CD4-positive, alpha-beta T cell (primary cell): Measurements from ENCODE around the gene CERS6. TPM values are rescaled to one million over a fixed set of nuclear protein-coding genes. Genes with fewer than 3 reads are reported as not detected.

ENCODE experiments used
- ATAC-seq: fragments of 200-7000 bp; cut with Tn5 transposase; one replicate; pipeline ENCODE4 v1.10.0; 2022; ENCODE audit warnings: mild to moderate bottlenecking; ENCODE audit not compliant: poor library complexity
- CTCF ChIA-PET: fragments of 350-600 bp; sonication (Branson Sonifier 250); formaldehyde crosslinking; loops from one replicate; lab custom pipeline; 2021; ENCODE audit warnings: antibody characterized with exemption, inconsistent platforms; lab: Charles Lee
- POLR2A ChIA-PET: fragments of 350-600 bp; sonication (Branson Sonifier 250); formaldehyde crosslinking; loops from one replicate; lab custom pipeline; 2021; ENCODE audit warnings: antibody characterized with exemption, inconsistent platforms; lab: Charles Lee
- DNase-seq, 14 experiments: peaks; one replicate each; pipeline ENCODE4 v3.0.0-alpha.2; 2013 to 2020; ENCODE audit warnings: mixed read lengths in 2 of 14
- H3K27ac ChIP-seq, 2 donors: one replicate each; pipeline versions ENCODE4 v1.5.1 to v1.7.0; 2013; ENCODE audit warnings: low read length in 2 of 2, low read depth in 1 of 2, mild to moderate bottlenecking in 1 of 2
- H3K27me3 ChIP-seq, 2 experiments: 1 replicate in 1 of 2; 2 replicates in 1 of 2; pipeline versions ENCODE4 v1.6.1 to v1.7.0; 2013; ENCODE audit warnings: low read length in 2 of 2, control low read depth in 1 of 2, mild to moderate bottlenecking in 1 of 2, moderate library complexity in 1 of 2; ENCODE audit not compliant: insufficient read depth in 2 of 2, control insufficient read depth in 1 of 2
- H3K36me3 ChIP-seq: one replicate; pipeline ENCODE4 v1.6.1; 2013; ENCODE audit warnings: low read length, control low read depth; ENCODE audit not compliant: insufficient read depth
- H3K4me1 ChIP-seq: one replicate; pipeline ENCODE4 v1.6.1; 2013; ENCODE audit warnings: low read length, control low read depth; ENCODE audit not compliant: insufficient read depth
- H3K4me3 ChIP-seq: one replicate; pipeline ENCODE4 v1.5.1; 2013; ENCODE audit warnings: mild to moderate bottlenecking, low read length, moderate library complexity
- H3K9me3 ChIP-seq, 2 experiments: 1 replicate in 1 of 2; 2 replicates in 1 of 2; pipeline versions ENCODE4 v1.6.1 to v1.7.0; 2013; ENCODE audit warnings: low read length in 2 of 2, mild to moderate bottlenecking in 2 of 2, control low read depth in 1 of 2, moderate library complexity in 1 of 2; ENCODE audit not compliant: control insufficient read depth in 1 of 2, insufficient read depth in 1 of 2
- H3K27ac Mint-ChIP-seq: one replicate; pipeline ENCODE4 v1.8.0; 2020; ENCODE audit warnings: mixed read lengths
- H3K27me3 Mint-ChIP-seq: one replicate; pipeline ENCODE4 v1.8.0; 2021; ENCODE audit warnings: mixed read lengths
- H3K36me3 Mint-ChIP-seq: one replicate; pipeline ENCODE4 v1.8.0; 2021; ENCODE audit warnings: low read depth, mixed read lengths
- H3K4me1 Mint-ChIP-seq: one replicate; pipeline ENCODE4 v1.8.0; 2021; ENCODE audit warnings: low read depth, mixed read lengths
- H3K4me3 Mint-ChIP-seq: one replicate; pipeline ENCODE4 v1.8.0; 2020; ENCODE audit warnings: mild to moderate bottlenecking, mixed read lengths
- H3K9me3 Mint-ChIP-seq: one replicate; pipeline ENCODE4 v1.8.0; 2020; ENCODE audit warnings: mixed read lengths
- intact Hi-C, 2 experiments: fragments of 100-400 bp; cut with DNase I in 1 of 2; cut with micrococcal nuclease in 1 of 2; formaldehyde crosslinking; loops; one replicate each; pipeline versions ENCODE4 v1.15.1 to v1.9.0; 2023 to 2025; cut with DNase I, micrococcal nuclease
- total RNA-seq, 174 experiments: library from RNA in 2 of 174; stranded (reverse) in 2 of 174; gene quantifications; one replicate each; pipeline ENCODE4 v1.2.3 and lab custom pipeline; 2021 to 2026
- TF ChIP-seq, protein P1 (sequence below): fragments of 200-600 bp; IDR thresholded peaks from one replicate; pipeline ENCODE4 v1.8.0; 2022; ENCODE audit warnings: antibody characterized with exemption, mild to moderate bottlenecking

Gene CERS6
- total RNA-seq, 2 experiments from 2014 or later = 16.9 to 17.9 TPM

- intact Hi-C loops = no loop called here
- Mint-ChIP-seq H3K4me3 (no peak overlapping the region), H3K36me3 (no peaks in the 10 kb centered on the region), H3K27ac (peak overlapping the region; percentile 5), H3K4me1 (peaks cover 67% of the 10 kb centered on the region), H3K27me3 (no peaks in the 10 kb centered on the region), H3K9me3 (peaks cover 2% of the 10 kb centered on the region)
- H3K4me3 ChIP-seq = no peak overlapping the region
- no peaks in the 10 kb centered on the region for H3K36me3 ChIP-seq
- TF ChIP-seq, protein P1, sequence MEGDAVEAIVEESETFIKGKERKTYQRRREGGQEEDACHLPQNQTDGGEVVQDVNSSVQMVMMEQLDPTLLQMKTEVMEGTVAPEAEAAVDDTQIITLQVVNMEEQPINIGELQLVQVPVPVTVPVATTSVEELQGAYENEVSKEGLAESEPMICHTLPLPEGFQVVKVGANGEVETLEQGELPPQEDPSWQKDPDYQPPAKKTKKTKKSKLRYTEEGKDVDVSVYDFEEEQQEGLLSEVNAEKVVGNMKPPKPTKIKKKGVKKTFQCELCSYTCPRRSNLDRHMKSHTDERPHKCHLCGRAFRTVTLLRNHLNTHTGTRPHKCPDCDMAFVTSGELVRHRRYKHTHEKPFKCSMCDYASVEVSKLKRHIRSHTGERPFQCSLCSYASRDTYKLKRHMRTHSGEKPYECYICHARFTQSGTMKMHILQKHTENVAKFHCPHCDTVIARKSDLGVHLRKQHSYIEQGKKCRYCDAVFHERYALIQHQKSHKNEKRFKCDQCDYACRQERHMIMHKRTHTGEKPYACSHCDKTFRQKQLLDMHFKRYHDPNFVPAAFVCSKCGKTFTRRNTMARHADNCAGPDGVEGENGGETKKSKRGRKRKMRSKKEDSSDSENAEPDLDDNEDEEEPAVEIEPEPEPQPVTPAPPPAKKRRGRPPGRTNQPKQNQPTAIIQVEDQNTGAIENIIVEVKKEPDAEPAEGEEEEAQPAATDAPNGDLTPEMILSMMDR = no peak
- no peak overlapping the region for H3K27ac ChIP-seq
- ChIA-PET CTCF (no interaction called here), POLR2A (no interaction called here)
- H3K27me3 ChIP-seq = no peaks in the 10 kb centered on the region
- peaks cover 0 to 4% of the 10 kb centered on the region in 2 experiments for H3K9me3 ChIP-seq
- no peak for DNase-seq
- ATAC-seq = no peak
- peaks cover 3% of the 10 kb centered on the region for H3K4me1 ChIP-seq
Measured at GRCh38 chr2:168504323-168504722, 48.3 kb downstream of the CERS6 start.

GRCh38 chr2:168510125-168510756 lies 54.2 kb downstream of the CERS6 start:
- ChIA-PET CTCF (no interaction called here), POLR2A (interaction anchor here (0.9 kb wide), 1 partner anchor 14 kb away, joined by 3 read pairs; no protein-coding TSS in a partner anchor)
- H3K4me3 Mint-ChIP-seq = no peak overlapping the region
- H3K27me3 Mint-ChIP-seq = no peaks in the 10 kb centered on the region
- no peak for ATAC-seq
- no peaks in the 10 kb centered on the region for H3K27me3 ChIP-seq
- H3K4me1 ChIP-seq = no peaks in the 10 kb centered on the region
- TF ChIP-seq, protein P1 = no peak
- H3K27ac ChIP-seq = no peak overlapping the region
- no peak overlapping the region for H3K4me3 ChIP-seq
- no peak overlapping the region for H3K27ac Mint-ChIP-seq
- no peaks in the 10 kb centered on the region for H3K9me3 Mint-ChIP-seq
- no peak for DNase-seq
- peaks cover 77% of the 10 kb centered on the region for H3K4me1 Mint-ChIP-seq
- intact Hi-C loops = no loop called here
- no peaks in the 10 kb centered on the region for H3K36me3 Mint-ChIP-seq
- no peaks in the 10 kb centered on the region for H3K9me3 ChIP-seq
- H3K36me3 ChIP-seq = no peaks in the 10 kb centered on the region

DNA sequence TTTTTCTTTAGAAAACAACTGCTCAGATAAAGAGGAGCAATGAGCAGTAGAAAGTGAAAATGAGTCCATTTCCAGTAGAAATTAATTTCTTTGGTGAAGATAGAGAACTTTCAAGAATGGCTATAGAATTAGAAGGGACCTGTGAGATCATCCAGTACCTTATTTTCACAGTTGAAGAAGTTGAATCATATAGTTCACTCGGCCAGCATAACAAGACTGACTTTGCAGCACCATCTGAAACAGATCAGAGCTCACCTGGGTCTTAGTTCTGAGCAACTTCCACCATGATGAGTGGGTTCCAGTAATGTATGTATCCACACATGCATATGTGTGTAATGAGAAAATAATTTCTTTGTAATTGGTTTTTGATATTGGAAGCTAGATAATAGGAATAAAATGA lies 58.6 kb downstream of the CERS6 start:
- ATAC-seq (no peak), DNase-seq (no peak)
- H3K36me3 ChIP-seq = no peaks in the 10 kb centered on the region
- Mint-ChIP-seq H3K4me3 (no peak overlapping the region), H3K36me3 (no peaks in the 10 kb centered on the region), H3K27ac (no peak overlapping the region), H3K27me3 (no peaks in the 10 kb centered on the region), H3K9me3 (no peaks in the 10 kb centered on the region), H3K4me1 (peaks cover 62% of the 10 kb centered on the region)
- no peaks in the 10 kb centered on the region for H3K4me1 ChIP-seq
- no peak overlapping the region for H3K4me3 ChIP-seq
- H3K27me3 ChIP-seq = no peaks in the 10 kb centered on the region
- CTCF ChIA-PET = no interaction called here
- POLR2A ChIA-PET = interaction anchor here (0.6 kb wide), 1 partner anchor 309 kb away, joined by 3 read pairs; no protein-coding TSS in a partner anchor
- no peak overlapping the region for H3K27ac ChIP-seq
- intact Hi-C loops = no loop called here
- H3K9me3 ChIP-seq = no peaks in the 10 kb centered on the region
- TF ChIP-seq, protein P1 = no peak
